Neutrophil (primary cell): Measurements from ENCODE around the gene PAXIP1.

Experiments
- H3K27ac ChIP-seq: fragments of 200-600 bp; sonication (generic); 2 replicates; pipeline ENCODE4 v1.5.1; 2016; ENCODE audit warnings: mild to moderate bottlenecking, moderate library complexity
- H3K27me3 ChIP-seq: fragments of 200-600 bp; sonication (generic); 2 replicates; pipeline ENCODE4 v1.6.0; 2016; ENCODE audit warnings: mild to moderate bottlenecking
- H3K36me3 ChIP-seq: fragments of 200-600 bp; sonication (generic); 2 replicates; pipeline ENCODE4 v1.5.1; 2017
- H3K4me1 ChIP-seq, 2 experiments: fragments of 200-600 bp in 1 of 2; sonication (generic) in 1 of 2; 1 replicate in 1 of 2; 2 replicates in 1 of 2; pipeline versions ENCODE4 v1.5.1 to v1.6.1; 2013 to 2016; ENCODE audit warnings: low read depth in 1 of 2, low read length in 1 of 2, mild to moderate bottlenecking in 1 of 2, moderate library complexity in 1 of 2; ENCODE audit not compliant: control insufficient read depth in 1 of 2, insufficient read depth in 1 of 2
- H3K4me3 ChIP-seq, 2 experiments: fragments of 200-600 bp in 1 of 2; sonication (generic) in 1 of 2; 1 replicate in 1 of 2; 2 replicates in 1 of 2; pipeline ENCODE4 v1.5.1; 2013 to 2016; ENCODE audit warnings: low read depth in 1 of 2, low read length in 1 of 2, mild to moderate bottlenecking in 1 of 2, moderate library complexity in 1 of 2
- H3K9me3 ChIP-seq: fragments of 200-600 bp; sonication (generic); 2 replicates; pipeline ENCODE4 v1.5.1; 2016
- TF ChIP-seq, protein P1 (sequence below): fragments of 200-600 bp; sonication (generic); IDR thresholded peaks from 2 replicates; pipeline ENCODE4 v1.5.1; 2016; ENCODE audit warnings: antibody characterized with exemption

PAXIP1 gene

DNA sequence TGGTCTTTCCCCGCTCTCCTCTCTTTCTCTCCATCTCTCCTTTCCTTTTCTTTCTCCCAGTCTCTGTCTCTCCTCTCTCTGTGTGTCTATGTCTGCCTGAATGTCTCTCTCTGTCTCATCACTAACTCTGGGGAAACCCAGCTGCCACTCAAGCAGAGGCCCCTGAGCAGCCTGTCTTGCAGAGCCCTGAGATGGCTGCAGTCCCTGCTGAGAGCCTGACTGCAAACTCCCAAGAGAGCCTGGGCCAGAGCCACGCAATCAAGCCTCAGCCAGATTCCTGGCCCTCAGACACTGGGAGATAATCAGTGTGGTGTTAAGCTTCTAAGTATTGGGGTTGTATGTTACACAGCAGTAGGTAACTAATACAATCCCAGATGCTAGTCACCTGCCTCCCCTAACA lies 91.5 kb downstream of the PAXIP1 start:
- peaks cover 2 to 6% of the 10 kb centered on the region in 2 experiments for H3K4me1 ChIP-seq
- H3K27ac ChIP-seq: no peak overlapping the region

GRCh38 chr7:154910977-154911376 lies 91.9 kb downstream of the PAXIP1 start:
- H3K27ac ChIP-seq: no peak overlapping the region
- H3K36me3 ChIP-seq: no peaks in the 10 kb centered on the region
- peaks cover 29% of the 10 kb centered on the region for H3K27me3 ChIP-seq
- TF ChIP-seq, protein P1, sequence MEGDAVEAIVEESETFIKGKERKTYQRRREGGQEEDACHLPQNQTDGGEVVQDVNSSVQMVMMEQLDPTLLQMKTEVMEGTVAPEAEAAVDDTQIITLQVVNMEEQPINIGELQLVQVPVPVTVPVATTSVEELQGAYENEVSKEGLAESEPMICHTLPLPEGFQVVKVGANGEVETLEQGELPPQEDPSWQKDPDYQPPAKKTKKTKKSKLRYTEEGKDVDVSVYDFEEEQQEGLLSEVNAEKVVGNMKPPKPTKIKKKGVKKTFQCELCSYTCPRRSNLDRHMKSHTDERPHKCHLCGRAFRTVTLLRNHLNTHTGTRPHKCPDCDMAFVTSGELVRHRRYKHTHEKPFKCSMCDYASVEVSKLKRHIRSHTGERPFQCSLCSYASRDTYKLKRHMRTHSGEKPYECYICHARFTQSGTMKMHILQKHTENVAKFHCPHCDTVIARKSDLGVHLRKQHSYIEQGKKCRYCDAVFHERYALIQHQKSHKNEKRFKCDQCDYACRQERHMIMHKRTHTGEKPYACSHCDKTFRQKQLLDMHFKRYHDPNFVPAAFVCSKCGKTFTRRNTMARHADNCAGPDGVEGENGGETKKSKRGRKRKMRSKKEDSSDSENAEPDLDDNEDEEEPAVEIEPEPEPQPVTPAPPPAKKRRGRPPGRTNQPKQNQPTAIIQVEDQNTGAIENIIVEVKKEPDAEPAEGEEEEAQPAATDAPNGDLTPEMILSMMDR: no peak
- H3K9me3 ChIP-seq: no peaks in the 10 kb centered on the region
- no peak overlapping the region for H3K4me3 ChIP-seq
- peaks cover 2 to 6% of the 10 kb centered on the region in 2 experiments for H3K4me1 ChIP-seq

More for the DNA sequence above, 91.5 kb downstream of the PAXIP1 start:
- H3K36me3 ChIP-seq: no peaks in the 10 kb centered on the region
- TF ChIP-seq, protein P1: no peak
- no peak overlapping the region for H3K4me3 ChIP-seq
- H3K27me3 ChIP-seq: peaks cover 34% of the 10 kb centered on the region
- no peaks in the 10 kb centered on the region for H3K9me3 ChIP-seq

DNA sequence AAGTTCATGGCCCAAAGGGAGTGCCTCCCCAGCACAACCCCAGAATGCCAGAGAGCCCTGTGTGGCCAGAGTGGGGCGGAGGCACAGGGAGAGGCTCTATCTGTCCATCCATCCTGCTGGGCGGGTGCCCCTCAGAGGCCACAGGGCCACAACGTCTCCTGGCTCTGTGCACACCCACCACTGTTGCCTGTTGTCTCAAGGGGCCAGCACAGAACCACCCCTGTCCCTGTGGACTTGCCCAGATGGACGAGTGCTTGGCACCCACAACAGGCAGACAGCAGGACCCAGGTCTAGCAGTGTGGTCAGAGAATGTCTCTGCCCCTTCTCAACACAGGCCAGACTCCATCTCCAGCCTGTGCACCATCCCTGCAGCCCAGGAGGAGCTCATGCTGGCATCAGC lies 92.8 kb downstream of the PAXIP1 start:
- Histone ChIP-seq H3K36me3 (no peaks in the 10 kb centered on the region), H3K4me1 (peaks cover 2 to 6% of the 10 kb centered on the region in 2 experiments), H3K9me3 (no peaks in the 10 kb centered on the region), H3K27ac (no peak overlapping the region), H3K4me3 (no peak overlapping the region), H3K27me3 (peaks cover 21% of the 10 kb centered on the region)
- TF ChIP-seq, protein P1: no peak

DNA sequence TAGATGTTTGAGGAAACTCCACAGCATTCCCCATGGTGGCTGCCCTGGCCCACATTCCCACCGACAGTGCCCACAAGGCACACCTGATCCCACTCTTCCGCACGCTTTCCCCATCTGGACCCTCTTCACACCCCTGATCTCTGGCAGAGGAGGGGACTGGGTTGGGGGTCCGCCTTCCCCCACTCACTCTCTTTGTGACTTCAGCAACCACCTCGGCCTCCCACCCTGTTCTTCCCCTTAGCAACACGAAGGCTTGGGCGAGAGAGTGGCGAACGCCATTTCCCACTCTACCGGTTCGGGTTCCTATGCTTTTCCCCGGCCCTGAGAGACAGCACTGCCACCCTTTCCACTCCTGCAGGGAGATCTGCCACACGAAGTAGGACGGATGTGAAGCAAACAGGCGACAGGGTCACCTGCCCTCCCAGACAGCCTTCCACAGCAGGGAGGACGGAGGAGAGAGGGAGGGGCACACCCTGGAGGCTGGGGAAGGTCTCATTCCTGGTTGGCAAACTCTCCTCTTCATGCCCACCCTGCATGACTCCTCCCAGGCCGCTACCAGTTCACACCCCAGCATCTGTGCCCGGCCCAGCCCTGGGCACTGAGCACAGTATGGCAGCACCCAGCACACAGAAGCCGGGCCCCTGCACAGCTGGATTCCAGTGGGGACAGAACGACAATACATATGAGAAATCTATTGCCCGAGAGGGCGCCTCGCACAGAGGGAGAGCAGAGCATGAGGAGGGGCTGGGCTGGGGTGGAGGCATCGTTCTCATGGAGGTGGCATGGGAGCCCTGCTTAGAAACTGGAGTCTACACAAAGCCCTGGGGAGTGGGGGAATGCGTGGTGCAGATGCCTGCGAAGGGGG lies 93.5 kb downstream of the PAXIP1 start:
- Histone ChIP-seq H3K4me1 (peaks cover 2 to 6% of the 10 kb centered on the region in 2 experiments), H3K36me3 (no peaks in the 10 kb centered on the region), H3K9me3 (no peaks in the 10 kb centered on the region), H3K27me3 (peaks cover 14% of the 10 kb centered on the region), H3K4me3 (no peak overlapping the region), H3K27ac (no peak overlapping the region)
- TF ChIP-seq, protein P1: no peak

- no peaks in the 10 kb centered on the region for H3K9me3 ChIP-seq
- H3K27me3 ChIP-seq: no peaks in the 10 kb centered on the region
- no peaks in the 10 kb centered on the region for H3K4me1 ChIP-seq
- TF ChIP-seq, protein P1: no peak
- no peaks in the 10 kb centered on the region for H3K36me3 ChIP-seq
- no peak overlapping the region for H3K27ac ChIP-seq
- H3K4me3 ChIP-seq: no peak overlapping the region
These were observed 95.0 kb downstream of the PAXIP1 start for GRCh38 chr7:154907651-154908620.
